Measurements from ENCODE around the gene CCN2.
A peak's percentile ranks its signal among the peaks of the same experiment; 100 is the strongest.

DNA sequence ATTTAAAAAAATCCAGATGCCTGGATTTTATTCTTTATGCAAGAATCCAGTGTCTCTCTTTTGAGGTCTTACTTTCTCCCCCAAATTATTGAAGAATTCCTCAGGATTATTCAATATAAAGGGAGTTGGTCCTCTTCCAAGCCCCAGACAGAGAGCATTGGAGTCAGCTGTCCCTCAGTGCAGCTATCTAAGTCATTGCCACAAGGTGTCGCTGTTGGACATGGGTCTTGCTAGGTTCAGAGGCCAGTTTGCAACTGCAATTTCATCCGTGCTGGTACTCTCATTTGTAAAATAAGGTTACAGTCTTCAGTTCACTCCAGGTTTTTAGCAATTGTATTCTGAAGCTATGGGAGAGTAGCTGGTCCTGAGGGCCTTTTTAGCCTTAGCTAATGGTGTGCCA is 27.8 kb downstream of the CCN2 start:
- no peak for TF ChIP-seq EZH2 (IDR thresholded peaks at IDR 0.05; ENCODE audit: borderline replicate concordance)
- TF ChIP-seq, protein P1, sequence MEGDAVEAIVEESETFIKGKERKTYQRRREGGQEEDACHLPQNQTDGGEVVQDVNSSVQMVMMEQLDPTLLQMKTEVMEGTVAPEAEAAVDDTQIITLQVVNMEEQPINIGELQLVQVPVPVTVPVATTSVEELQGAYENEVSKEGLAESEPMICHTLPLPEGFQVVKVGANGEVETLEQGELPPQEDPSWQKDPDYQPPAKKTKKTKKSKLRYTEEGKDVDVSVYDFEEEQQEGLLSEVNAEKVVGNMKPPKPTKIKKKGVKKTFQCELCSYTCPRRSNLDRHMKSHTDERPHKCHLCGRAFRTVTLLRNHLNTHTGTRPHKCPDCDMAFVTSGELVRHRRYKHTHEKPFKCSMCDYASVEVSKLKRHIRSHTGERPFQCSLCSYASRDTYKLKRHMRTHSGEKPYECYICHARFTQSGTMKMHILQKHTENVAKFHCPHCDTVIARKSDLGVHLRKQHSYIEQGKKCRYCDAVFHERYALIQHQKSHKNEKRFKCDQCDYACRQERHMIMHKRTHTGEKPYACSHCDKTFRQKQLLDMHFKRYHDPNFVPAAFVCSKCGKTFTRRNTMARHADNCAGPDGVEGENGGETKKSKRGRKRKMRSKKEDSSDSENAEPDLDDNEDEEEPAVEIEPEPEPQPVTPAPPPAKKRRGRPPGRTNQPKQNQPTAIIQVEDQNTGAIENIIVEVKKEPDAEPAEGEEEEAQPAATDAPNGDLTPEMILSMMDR (IDR thresholded peaks at IDR 0.05; ENCODE audit: poor library complexity): peak; percentile 64
- no peak for TF ChIP-seq EZH2phosphoT487 (IDR thresholded peaks at IDR 0.05; ENCODE audit: low read depth, severe bottlenecking, unreplicated experiment)

Measured in hepatocyte (in vitro differentiated cells).